Measurements from ENCODE around the gene IFI35.
A peak's percentile ranks its signal among the peaks of the same experiment; 100 is the strongest.

IFI35 gene

GRCh38 chr17:43020789-43021740 lies 14.5 kb downstream of the IFI35 start:
- Histone ChIP-seq H3K27ac (ENCODE audit: low read depth in 2 of 2, low read length in 2 of 2) (peak overlapping the region; percentile 78 to 85), H3K4me1 (ENCODE audit: control insufficient read depth in 2 of 2, insufficient read depth in 2 of 2, low read length in 2 of 2) (peaks cover 17 to 24% of the 10 kb centered on the region in 2 donors), H3K36me3 (ENCODE audit: control insufficient read depth in 2 of 2, insufficient read depth in 2 of 2, low read length in 2 of 2) (peaks cover 3 to 5% of the 10 kb centered on the region in 2 donors), H3K9ac (ENCODE audit: low read depth in 1 of 2, low read length in 2 of 2) (peak overlapping the region; percentile 72 to 80), H3K4me3 (ENCODE audit: low read length in 2 of 2) (peak overlapping the region; percentile 81 to 86), H3K9me3 (ENCODE audit: control insufficient read depth in 2 of 2, low read length in 2 of 2) (no peaks in the 10 kb centered on the region), H3K27me3 (ENCODE audit: control insufficient read depth in 2 of 2, insufficient read depth in 2 of 2, low read length in 2 of 2) (peaks cover 0 to 2% of the 10 kb centered on the region in 2 donors)

GRCh38 chr17:43021741-43022512 lies 15.3 kb downstream of the IFI35 start, which contains the start of gene VAT1:
Gene VAT1 (minus strand): TSS chr17:43022385. CDS start chr17:43022322, 63 bp downstream.
- peak within 1 kb of the TSS; percentile 72 to 80 for H3K9ac ChIP-seq (ENCODE audit: low read depth in 1 of 2, low read length in 2 of 2)
- peaks cover 0 to 2% of the 10 kb centered on the region in 2 donors for H3K27me3 ChIP-seq (ENCODE audit: control insufficient read depth in 2 of 2, insufficient read depth in 2 of 2, low read length in 2 of 2)
- H3K4me3 ChIP-seq (ENCODE audit: low read length in 2 of 2) = peak within 1 kb of the TSS; percentile 81 to 86
- peaks cover 3% of the 10 kb centered on the region in 2 donors for H3K36me3 ChIP-seq (ENCODE audit: control insufficient read depth in 2 of 2, insufficient read depth in 2 of 2, low read length in 2 of 2)
- peaks cover 17 to 24% of the 10 kb centered on the region in 2 donors for H3K4me1 ChIP-seq (ENCODE audit: control insufficient read depth in 2 of 2, insufficient read depth in 2 of 2, low read length in 2 of 2)
- peak within 1 kb of the TSS; percentile 78 to 85 for H3K27ac ChIP-seq (ENCODE audit: low read depth in 2 of 2, low read length in 2 of 2)
- H3K9me3 ChIP-seq (ENCODE audit: control insufficient read depth in 2 of 2, low read length in 2 of 2) = no peaks in the 10 kb centered on the region

- peak within 1 kb of the TSS; percentile 39 to 65 for H3K27ac ChIP-seq (ENCODE audit: low read depth in 2 of 2, low read length in 2 of 2)
- H3K9ac ChIP-seq (ENCODE audit: low read depth in 1 of 2, low read length in 2 of 2) = peak within 1 kb of the TSS; percentile 65 to 66
- peak within 1 kb of the TSS; percentile 64 to 80 for H3K4me3 ChIP-seq (ENCODE audit: low read length in 2 of 2)
- H3K4me1 ChIP-seq (ENCODE audit: control insufficient read depth in 2 of 2, insufficient read depth in 2 of 2, low read length in 2 of 2) = peaks cover 11 to 15% of the 10 kb centered on the region in 2 donors
- no peaks in the 10 kb centered on the region for H3K36me3 ChIP-seq (ENCODE audit: control insufficient read depth in 2 of 2, insufficient read depth in 2 of 2, low read length in 2 of 2)
- no peaks in the 10 kb centered on the region for H3K9me3 ChIP-seq (ENCODE audit: control insufficient read depth in 2 of 2, low read length in 2 of 2)
- H3K27me3 ChIP-seq (ENCODE audit: control insufficient read depth in 2 of 2, insufficient read depth in 2 of 2, low read length in 2 of 2) = peaks cover 0 to 2% of the 10 kb centered on the region in 2 donors
Measured at GRCh38 chr17:43024407-43025289, 18.1 kb downstream of the IFI35 start, which contains the start of gene RND2. Gene RND2 (plus strand): TSS chr17:43025231. CDS start chr17:43025348, 117 bp downstream.

DNA sequence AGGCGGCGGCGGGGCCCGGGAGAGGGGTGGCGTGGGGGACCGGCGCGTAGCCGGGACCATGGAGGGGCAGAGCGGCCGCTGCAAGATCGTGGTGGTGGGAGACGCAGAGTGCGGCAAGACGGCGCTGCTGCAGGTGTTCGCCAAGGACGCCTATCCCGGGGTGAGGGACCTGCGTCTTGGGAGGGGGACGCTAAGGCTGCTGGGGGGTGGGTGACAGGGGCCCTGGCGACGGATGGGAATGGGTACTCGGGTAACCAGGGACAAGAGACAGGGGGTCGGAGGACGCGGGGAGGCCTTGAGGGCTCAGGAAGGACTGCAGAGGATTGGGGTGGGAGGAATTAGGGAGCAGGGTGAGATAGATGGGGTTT lies 18.7 kb downstream of the IFI35 start:
- Histone ChIP-seq H3K4me3 (ENCODE audit: low read length in 2 of 2) (peak overlapping the region in 1 of 2 donors; percentile 41), H3K9ac (ENCODE audit: low read depth in 1 of 2, low read length in 2 of 2) (no peak overlapping the region)

GRCh38 chr17:43025766-43026537 lies 19.4 kb downstream of the IFI35 start:
- Histone ChIP-seq H3K27me3 (ENCODE audit: control insufficient read depth in 2 of 2, insufficient read depth in 2 of 2, low read length in 2 of 2) (peaks cover 0 to 2% of the 10 kb centered on the region in 2 donors), H3K9me3 (ENCODE audit: control insufficient read depth in 2 of 2, low read length in 2 of 2) (no peaks in the 10 kb centered on the region), H3K4me1 (ENCODE audit: control insufficient read depth in 2 of 2, insufficient read depth in 2 of 2, low read length in 2 of 2) (peaks cover 7% of the 10 kb centered on the region in 2 donors), H3K27ac (ENCODE audit: low read depth in 2 of 2, low read length in 2 of 2) (no peak overlapping the region), H3K36me3 (ENCODE audit: control insufficient read depth in 2 of 2, insufficient read depth in 2 of 2, low read length in 2 of 2) (no peaks in the 10 kb centered on the region), H3K4me3 (ENCODE audit: low read length in 2 of 2) (no peak overlapping the region), H3K9ac (ENCODE audit: low read depth in 1 of 2, low read length in 2 of 2) (no peak overlapping the region)

More for the DNA sequence above, 18.7 kb downstream of the IFI35 start:
- peaks cover 0 to 2% of the 10 kb centered on the region in 2 donors for H3K27me3 ChIP-seq (ENCODE audit: control insufficient read depth in 2 of 2, insufficient read depth in 2 of 2, low read length in 2 of 2)
- H3K36me3 ChIP-seq (ENCODE audit: control insufficient read depth in 2 of 2, insufficient read depth in 2 of 2, low read length in 2 of 2) = no peaks in the 10 kb centered on the region
- no peaks in the 10 kb centered on the region for H3K9me3 ChIP-seq (ENCODE audit: control insufficient read depth in 2 of 2, low read length in 2 of 2)
- H3K27ac ChIP-seq (ENCODE audit: low read depth in 2 of 2, low read length in 2 of 2) = no peak overlapping the region
- peaks cover 7 to 9% of the 10 kb centered on the region in 2 donors for H3K4me1 ChIP-seq (ENCODE audit: control insufficient read depth in 2 of 2, insufficient read depth in 2 of 2, low read length in 2 of 2)

- Histone ChIP-seq H3K9ac (ENCODE audit: low read depth in 1 of 2, low read length in 2 of 2) (no peak overlapping the region), H3K4me1 (ENCODE audit: control insufficient read depth in 2 of 2, insufficient read depth in 2 of 2, low read length in 2 of 2) (peaks cover 6 to 7% of the 10 kb centered on the region in 2 donors), H3K27ac (ENCODE audit: low read depth in 2 of 2, low read length in 2 of 2) (no peak overlapping the region), H3K4me3 (ENCODE audit: low read length in 2 of 2) (no peak overlapping the region), H3K9me3 (ENCODE audit: control insufficient read depth in 2 of 2, low read length in 2 of 2) (no peaks in the 10 kb centered on the region), H3K27me3 (ENCODE audit: control insufficient read depth in 2 of 2, insufficient read depth in 2 of 2, low read length in 2 of 2) (peaks cover 0 to 2% of the 10 kb centered on the region in 2 donors), H3K36me3 (ENCODE audit: control insufficient read depth in 2 of 2, insufficient read depth in 2 of 2, low read length in 2 of 2) (no peaks in the 10 kb centered on the region)
Measured at GRCh38 chr17:43026595-43026994, 20.0 kb downstream of the IFI35 start.

GRCh38 chr17:43027091-43028032 lies 20.8 kb downstream of the IFI35 start:
- H3K9ac ChIP-seq (ENCODE audit: low read depth in 1 of 2, low read length in 2 of 2) = no peak overlapping the region
- no peaks in the 10 kb centered on the region for H3K9me3 ChIP-seq (ENCODE audit: control insufficient read depth in 2 of 2, low read length in 2 of 2)
- H3K36me3 ChIP-seq (ENCODE audit: control insufficient read depth in 2 of 2, insufficient read depth in 2 of 2, low read length in 2 of 2) = no peaks in the 10 kb centered on the region
- H3K4me3 ChIP-seq (ENCODE audit: low read length in 2 of 2) = no peak overlapping the region
- H3K27me3 ChIP-seq (ENCODE audit: control insufficient read depth in 2 of 2, insufficient read depth in 2 of 2, low read length in 2 of 2) = peaks cover 0 to 2% of the 10 kb centered on the region in 2 donors
- no peak overlapping the region for H3K27ac ChIP-seq (ENCODE audit: low read depth in 2 of 2, low read length in 2 of 2)
- peaks cover 4 to 7% of the 10 kb centered on the region in 2 donors for H3K4me1 ChIP-seq (ENCODE audit: control insufficient read depth in 2 of 2, insufficient read depth in 2 of 2, low read length in 2 of 2)

GRCh38 chr17:43028221-43028861 lies 21.8 kb downstream of the IFI35 start:
- H3K4me3 ChIP-seq (ENCODE audit: low read length in 2 of 2) = no peak overlapping the region
- H3K27me3 ChIP-seq (ENCODE audit: control insufficient read depth in 2 of 2, insufficient read depth in 2 of 2, low read length in 2 of 2) = peaks cover 0 to 2% of the 10 kb centered on the region in 2 donors
- peaks cover 4 to 7% of the 10 kb centered on the region in 2 donors for H3K4me1 ChIP-seq (ENCODE audit: control insufficient read depth in 2 of 2, insufficient read depth in 2 of 2, low read length in 2 of 2)
- H3K27ac ChIP-seq (ENCODE audit: low read depth in 2 of 2, low read length in 2 of 2) = no peak overlapping the region
- no peaks in the 10 kb centered on the region for H3K36me3 ChIP-seq (ENCODE audit: control insufficient read depth in 2 of 2, insufficient read depth in 2 of 2, low read length in 2 of 2)
- no peak overlapping the region for H3K9ac ChIP-seq (ENCODE audit: low read depth in 1 of 2, low read length in 2 of 2)
- no peaks in the 10 kb centered on the region for H3K9me3 ChIP-seq (ENCODE audit: control insufficient read depth in 2 of 2, low read length in 2 of 2)
